Inferior parietal cortex (tissue), 1 donor: Measurements from ENCODE around the gene NEGR1.

ENCODE experiments used
- DNase-seq: peaks from one replicate; pipeline ENCODE4 v3.0.0-alpha.2; 2016; ENCODE audit errors: extremely low spot score

NEGR1 gene

DNA sequence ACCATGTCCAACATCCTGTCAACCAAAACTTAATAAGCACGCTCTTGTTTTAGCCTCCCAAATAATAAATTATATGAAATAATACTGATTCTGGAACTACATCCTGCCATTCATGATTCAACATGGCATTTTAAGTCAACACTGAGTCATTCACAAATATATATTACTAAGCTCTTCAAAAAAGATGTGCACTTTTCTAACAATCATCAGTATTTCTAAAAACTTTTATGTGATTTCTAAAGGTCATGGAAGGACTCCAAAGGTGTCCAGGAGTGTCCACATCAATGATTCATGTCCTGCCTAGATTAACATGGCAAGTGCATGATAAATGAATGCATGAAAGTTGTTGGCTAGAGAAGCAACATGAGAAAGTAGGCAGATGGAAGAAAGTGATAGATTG lies 51.6 kb downstream of the NEGR1 start:
- no peak for DNase-seq

GRCh38 chr1:72229893-72230292 lies 52.4 kb downstream of the NEGR1 start:
- no peak for DNase-seq

DNA sequence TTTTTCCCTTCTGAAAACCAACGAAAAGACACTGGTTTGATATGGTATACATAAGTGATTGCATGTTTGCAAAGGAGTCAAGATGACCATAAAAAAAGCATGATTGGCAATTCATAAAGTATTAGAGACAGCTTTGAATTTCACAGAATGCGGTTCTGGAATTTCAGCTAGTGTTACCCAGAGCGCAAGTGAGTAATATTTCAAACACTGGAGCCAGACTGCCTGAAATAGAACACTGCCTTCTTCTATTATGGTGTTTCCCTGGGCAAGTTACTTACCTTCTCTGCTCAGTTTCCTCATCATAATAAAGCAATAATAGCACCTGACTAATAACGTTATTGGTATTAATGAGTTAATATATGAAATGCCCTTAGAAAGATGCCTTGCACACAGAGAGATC lies 54.7 kb downstream of the NEGR1 start:
- peak; percentile 23 for DNase-seq

DNA sequence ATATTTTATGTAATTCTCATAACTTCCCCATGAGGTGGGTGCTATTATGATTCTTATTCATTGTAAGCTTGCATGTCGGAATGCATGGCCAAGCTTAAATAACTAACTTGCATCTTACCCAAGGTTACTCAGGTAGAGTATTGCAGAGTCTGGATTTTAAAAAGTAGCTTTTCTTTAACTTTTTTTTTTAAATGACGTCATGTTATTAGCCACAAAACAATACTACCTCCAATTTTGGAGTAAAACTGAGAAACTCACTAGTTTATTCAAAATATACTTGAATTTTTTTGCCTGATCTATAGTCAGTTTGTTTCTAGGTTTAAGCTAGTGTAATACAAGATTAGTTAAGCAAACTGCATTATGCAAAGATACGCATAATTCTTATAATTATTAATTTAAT lies 57.8 kb downstream of the NEGR1 start:
- no peak for DNase-seq

- no peak for DNase-seq
These were observed 60.5 kb downstream of the NEGR1 start for GRCh38 chr1:72221811-72222210.

GRCh38 chr1:72218141-72218739 lies 64.1 kb downstream of the NEGR1 start:
- no peak for DNase-seq

- no peak for DNase-seq
These were observed 75.3 kb downstream of the NEGR1 start for GRCh38 chr1:72207059-72207458.

DNA sequence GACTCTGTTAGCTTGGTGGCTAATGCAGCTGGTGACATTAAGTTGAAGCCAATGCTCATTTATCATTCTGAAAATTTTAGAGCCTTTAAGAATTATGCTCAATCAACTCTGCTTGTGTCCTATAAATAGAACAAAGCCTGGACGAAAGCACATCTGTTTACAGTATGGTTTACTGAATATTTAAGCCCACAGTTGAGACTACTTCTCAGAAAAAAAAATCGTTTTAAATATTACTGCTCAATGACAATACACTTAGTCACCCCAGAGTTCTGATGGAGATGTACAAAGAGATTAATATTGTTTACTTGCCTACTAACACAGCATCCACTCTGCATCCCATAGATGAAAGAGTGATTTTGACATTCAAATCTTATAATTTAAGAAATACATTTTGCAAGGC lies 79.6 kb downstream of the NEGR1 start:
- DNase-seq, result no peak

DNA sequence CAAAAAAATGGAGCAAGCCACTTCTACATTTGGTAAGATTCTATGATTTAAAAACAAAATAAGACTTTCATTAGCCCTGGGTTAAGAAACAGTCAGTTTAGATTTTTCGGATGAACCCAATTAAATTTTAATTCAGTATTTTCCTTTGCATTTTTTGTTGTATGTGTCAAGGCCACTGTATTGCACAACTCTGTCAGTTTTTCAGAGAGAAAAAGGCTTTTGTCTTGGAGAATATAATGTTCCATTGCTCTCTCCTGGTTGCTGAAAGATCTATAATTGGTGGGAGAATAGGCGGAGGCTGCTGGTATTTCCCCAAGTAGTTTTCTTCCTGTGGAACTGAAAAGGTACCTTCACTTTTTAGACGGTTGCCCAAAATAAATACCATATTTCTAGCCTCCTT lies 84.6 kb downstream of the NEGR1 start:
- no peak for DNase-seq

GRCh38 chr1:72186733-72187307 lies 95.5 kb downstream of the NEGR1 start:
- DNase-seq, result peak; percentile 43

GRCh38 chr1:72184099-72184701 lies 98.1 kb downstream of the NEGR1 start:
- peak; percentile 39 for DNase-seq

GRCh38 chr1:72182859-72183258 lies 99.5 kb downstream of the NEGR1 start:
- no peak for DNase-seq

GRCh38 chr1:72178266-72178665 lies 104.1 kb downstream of the NEGR1 start:
- DNase-seq, result no peak

DNA sequence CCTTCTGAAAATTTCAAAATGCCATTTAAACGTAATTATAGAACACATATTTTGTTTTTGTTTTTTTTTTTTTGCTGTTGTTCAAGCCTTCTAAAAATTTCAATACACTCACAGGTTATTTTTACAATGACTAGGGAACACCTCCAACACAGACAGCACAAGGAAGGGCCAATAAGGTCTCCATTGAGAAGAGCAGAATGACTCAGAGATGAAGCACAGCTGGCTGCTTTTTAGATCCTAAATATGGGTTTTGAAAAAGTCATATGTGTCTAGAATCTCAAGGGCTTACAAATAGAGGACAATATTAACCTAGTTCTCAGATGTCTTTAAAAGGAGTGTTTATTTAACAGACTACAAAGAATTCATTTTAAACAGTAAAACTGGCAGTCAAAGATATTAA lies 104.6 kb downstream of the NEGR1 start:
- no peak for DNase-seq

- no peak for DNase-seq
These were observed 112.1 kb downstream of the NEGR1 start for GRCh38 chr1:72170246-72170645.

DNA sequence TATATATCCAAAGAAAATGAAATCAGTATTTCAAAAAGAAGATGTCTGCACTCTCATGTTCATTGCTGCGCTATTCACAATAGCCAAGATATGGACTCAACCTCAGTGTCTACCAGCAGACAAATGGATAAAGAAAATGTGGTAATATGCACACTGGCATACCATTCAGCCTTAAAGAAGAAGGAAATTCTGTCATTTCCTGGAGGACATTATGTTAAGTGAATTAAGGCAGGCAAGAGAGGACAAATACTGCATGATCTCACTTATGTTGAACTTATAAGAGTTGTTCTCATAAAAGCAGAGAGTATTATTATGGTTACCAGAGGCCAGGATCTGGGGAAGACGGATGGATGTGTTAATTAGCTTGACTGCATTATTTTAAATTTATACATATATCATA lies 115.9 kb downstream of the NEGR1 start:
- DNase-seq, result no peak

DNA sequence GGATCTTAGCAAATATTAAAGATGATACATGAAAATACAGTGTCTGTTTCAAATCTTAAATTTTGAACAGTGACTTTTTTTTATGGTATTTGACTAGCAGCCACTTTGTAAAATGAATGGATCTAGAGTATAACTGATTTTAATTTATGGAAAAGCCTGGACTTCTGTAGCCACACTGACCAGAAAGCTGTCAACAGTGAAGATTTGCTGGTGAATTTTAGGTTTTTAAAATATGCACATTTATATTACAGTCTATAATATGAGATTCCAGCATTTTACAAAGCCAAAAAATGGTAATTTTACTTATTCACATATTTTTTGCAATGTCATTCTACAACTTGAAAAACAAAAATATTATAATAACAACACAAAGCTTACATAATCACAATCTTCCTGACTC lies 131.8 kb downstream of the NEGR1 start:
- no peak for DNase-seq

GRCh38 chr1:72141875-72142274 lies 140.5 kb downstream of the NEGR1 start:
- DNase-seq, result no peak

GRCh38 chr1:72140222-72140621 lies 142.1 kb downstream of the NEGR1 start:
- DNase-seq, result no peak

- DNase-seq, result no peak
These were observed 144.7 kb downstream of the NEGR1 start for GRCh38 chr1:72137656-72138055.

DNA sequence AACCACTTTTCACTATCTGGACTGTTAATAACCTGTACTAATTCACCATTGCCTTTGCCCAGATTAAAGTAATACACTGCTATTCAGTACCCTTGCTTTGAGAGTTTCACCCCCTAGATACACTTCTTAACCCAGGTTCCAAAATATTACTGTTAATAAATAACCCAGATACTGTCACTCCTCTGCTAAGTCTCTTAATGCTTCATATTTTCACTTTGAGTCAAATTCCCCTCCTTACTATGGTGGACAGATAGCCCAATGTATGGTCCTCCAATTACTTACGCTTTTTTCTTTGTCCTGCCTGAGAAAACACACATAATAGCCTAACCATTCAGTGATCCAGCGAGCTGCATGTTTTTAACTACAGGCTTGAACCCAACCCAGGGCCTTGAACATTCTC lies 152.5 kb downstream of the NEGR1 start:
- DNase-seq, result no peak

DNA sequence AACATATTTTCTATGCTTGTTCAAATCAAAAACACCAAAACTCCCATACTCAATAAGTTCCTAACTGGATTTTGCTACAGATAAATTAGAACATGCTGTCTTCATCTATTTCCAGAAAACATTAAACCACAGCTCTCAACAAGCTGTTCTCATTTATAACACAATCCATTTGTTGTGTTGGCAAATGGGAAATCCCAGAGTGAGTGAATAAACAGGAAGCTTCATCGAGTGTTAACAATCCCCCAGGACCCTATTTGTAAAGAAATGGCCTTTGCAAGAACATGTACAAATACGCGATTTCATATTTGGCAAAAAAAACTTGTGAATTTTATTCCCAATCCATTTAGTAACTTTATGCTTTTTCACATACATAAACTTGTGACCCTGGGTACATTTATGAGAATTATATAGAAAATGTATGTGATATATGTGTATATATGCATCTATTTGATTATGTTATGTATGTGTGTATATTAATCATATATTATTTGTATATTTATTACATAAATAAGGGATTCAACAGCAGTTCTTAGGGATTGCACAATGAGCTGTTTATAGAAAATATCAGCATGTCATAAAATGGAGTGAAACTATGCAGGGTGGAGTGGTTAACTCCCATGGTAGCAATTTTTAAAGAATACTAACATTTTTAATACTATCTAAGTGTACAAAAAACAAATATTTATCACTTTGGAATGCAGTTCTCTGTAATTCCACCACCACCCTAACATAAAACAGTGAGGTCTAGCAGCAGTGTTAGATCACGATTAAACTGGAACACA lies 160.0 kb downstream of the NEGR1 start:
- no peak for DNase-seq

DNA sequence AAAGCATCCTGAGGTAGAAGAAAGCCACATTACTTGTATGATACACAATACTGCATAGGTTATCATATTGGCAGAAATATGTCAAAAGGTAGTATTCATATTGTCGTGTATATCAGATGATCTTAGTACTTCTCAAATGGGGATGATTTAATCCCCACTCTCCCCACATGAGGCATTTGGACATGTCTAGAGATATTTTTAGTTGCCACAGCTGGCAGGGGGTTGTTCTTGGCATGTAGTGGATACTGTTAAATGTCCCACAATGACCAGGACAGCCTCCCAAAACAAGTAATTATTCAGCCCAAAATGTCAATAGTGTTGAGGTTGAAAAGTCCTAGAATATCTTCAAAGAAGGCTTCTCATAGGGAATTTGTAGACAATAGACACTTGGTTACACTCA lies 162.8 kb downstream of the NEGR1 start:
- DNase-seq, result no peak
